B cell (primary cell): ENCODE results near the gene PUM1. TPM values are rescaled to one million over a fixed set of nuclear protein-coding genes. Genes with fewer than 3 reads are reported as not detected.
A peak's percentile ranks its signal among the peaks of the same experiment; 100 is the strongest.

Experiments
- ATAC-seq: fragments of 200-7000 bp; cut with Tn5 transposase; one replicate; pipeline ENCODE4 v1.10.0; 2021; ENCODE audit warnings: low read depth, mild to moderate bottlenecking, moderate number of reproducible peaks, moderate library complexity
- CTCF ChIA-PET: fragments of 350-600 bp; sonication (Branson Sonifier 250); formaldehyde crosslinking; loops from one replicate; lab custom pipeline; 2021; ENCODE audit warnings: antibody characterized with exemption, inconsistent platforms; lab: Charles Lee
- POLR2A ChIA-PET: fragments of 350-600 bp; sonication (Branson Sonifier 250); formaldehyde crosslinking; loops from one replicate; lab custom pipeline; 2021; ENCODE audit warnings: antibody characterized with exemption; lab: Charles Lee
- DNase-seq: peaks from one replicate; pipeline ENCODE4 v3.0.0; 2013
- H2AFZ ChIP-seq: 2 replicates; pipeline ENCODE4 v1.6.1; 2012; ENCODE audit warnings: mild to moderate bottlenecking, low read depth, low read length; ENCODE audit not compliant: insufficient read depth, poor library complexity, severe bottlenecking
- H3K27ac ChIP-seq, 2 donors: 1 replicate in 1 of 2; 2 replicates in 1 of 2; pipeline ENCODE4 v1.5.1; 2012 to 2013; ENCODE audit warnings: low read length in 2 of 2, mild to moderate bottlenecking in 2 of 2, moderate library complexity in 1 of 2
- H3K27me3 ChIP-seq, 4 experiments: fragments of 200-600 bp in 1 of 4; sonication (generic) in 1 of 4; replicated peaks in 1 of 4; 1 replicate in 2 of 4; 2 replicates in 2 of 4; pipeline versions ENCODE4 v1.6.1 to v1.7.0; 2013 to 2016; ENCODE audit warnings: low read length in 3 of 4, mild to moderate bottlenecking in 2 of 4, mixed read lengths in 1 of 4, moderate library complexity in 1 of 4; ENCODE audit not compliant: insufficient read depth in 4 of 4, control insufficient read depth in 3 of 4; ENCODE audit errors: control extremely low read depth in 1 of 4
- H3K36me3 ChIP-seq, 2 experiments: replicated peaks in 1 of 2; 1 replicate in 1 of 2; 2 replicates in 1 of 2; pipeline versions ENCODE4 v1.6.1 to v1.7.1; 2013; ENCODE audit warnings: low read length in 1 of 2; ENCODE audit not compliant: insufficient read depth in 2 of 2, control insufficient read depth in 1 of 2; ENCODE audit errors: control extremely low read depth in 1 of 2, extremely low read depth in 1 of 2
- H3K4me1 ChIP-seq, 2 donors: fragments of 200-600 bp in 1 of 2; sonication (generic) in 1 of 2; 1 replicate in 1 of 2; 2 replicates in 1 of 2; pipeline versions ENCODE4 v1.5.1 to v1.6.1; 2013 to 2017; ENCODE audit warnings: low read length in 2 of 2; ENCODE audit not compliant: control insufficient read depth in 2 of 2, insufficient read depth in 2 of 2
- H3K4me2 ChIP-seq: replicated peaks from 2 replicates; pipeline ENCODE3; 2012; ENCODE audit warnings: mild to moderate bottlenecking, low read depth, low read length; ENCODE audit not compliant: poor library complexity, severe bottlenecking
- H3K4me3 ChIP-seq, 5 experiments: fragments of 200-600 bp in 1 of 5; sonication (generic) in 1 of 5; 1 replicate in 3 of 5; 2 replicates in 2 of 5; pipeline versions ENCODE4 v1.5.1 to v1.7.0; 2011 to 2016; ENCODE audit warnings: low read length in 4 of 5, mild to moderate bottlenecking in 4 of 5, low read depth in 2 of 5, control low read depth in 1 of 5, moderate library complexity in 1 of 5; ENCODE audit not compliant: insufficient read depth in 1 of 5; ENCODE audit errors: control extremely low read depth in 1 of 5, extremely low read depth in 1 of 5
- H3K79me2 ChIP-seq: fragments of 200-600 bp; sonication (generic); one replicate; pipeline ENCODE4 v1.6.0; 2016; ENCODE audit warnings: low read length; ENCODE audit not compliant: control insufficient read depth, insufficient read depth
- H3K9ac ChIP-seq: fragments of 200-600 bp; sonication (generic); 2 replicates; pipeline ENCODE4 v1.6.1; 2017; ENCODE audit warnings: mild to moderate bottlenecking, low read length, moderate library complexity
- H3K9me3 ChIP-seq, 3 donors: one replicate each; pipeline versions ENCODE4 v1.6.1 to v1.7.1; 2013; ENCODE audit warnings: low read length in 2 of 3; ENCODE audit not compliant: control insufficient read depth in 2 of 3, insufficient read depth in 1 of 3; ENCODE audit errors: control extremely low read depth in 1 of 3
- H4K20me1 ChIP-seq: 2 replicates; pipeline ENCODE4 v1.6.0; 2012; ENCODE audit warnings: mild to moderate bottlenecking, low read length; ENCODE audit not compliant: insufficient read depth, control insufficient read depth, poor library complexity, severe bottlenecking
- H3K27ac Mint-ChIP-seq: one replicate; pipeline ENCODE4 v1.8.0; 2021; ENCODE audit warnings: mixed read lengths
- H3K27me3 Mint-ChIP-seq: one replicate; pipeline ENCODE4 v1.8.0; 2021; ENCODE audit warnings: mixed read lengths
- H3K4me1 Mint-ChIP-seq: one replicate; pipeline ENCODE4 v1.8.0; 2021; ENCODE audit warnings: mixed read lengths
- H3K4me3 Mint-ChIP-seq: one replicate; pipeline ENCODE4 v1.8.0; 2021; ENCODE audit warnings: mixed read lengths
- H3K9me3 Mint-ChIP-seq: one replicate; pipeline ENCODE4 v1.8.0; 2022; ENCODE audit warnings: mixed read lengths; ENCODE audit not compliant: insufficient read depth
- CTCF ChIP-seq: fragments of 200-600 bp; IDR thresholded peaks from one replicate; pipeline ENCODE4 v1.8.0; 2022; ENCODE audit warnings: antibody characterized with exemption, mild to moderate bottlenecking
- EZH2 ChIP-seq: IDR thresholded peaks from 2 replicates; pipeline ENCODE4 v1.6.1; 2012; ENCODE audit warnings: borderline replicate concordance, low read depth, mild to moderate bottlenecking, moderate library complexity, low read length; ENCODE audit not compliant: insufficient read depth, poor library complexity, severe bottlenecking
- WGBS: methylation state at CpG from one replicate; pipeline ENCODE4 v1.1.5; 2013; ENCODE audit warnings: missing lambda C conversion rate; ENCODE audit not compliant: insufficient coverage; 5-methylcytosine and 5-hydroxymethylcytosine counted together
- intact Hi-C: fragments of 100-400 bp; cut with micrococcal nuclease; formaldehyde crosslinking; loops from one replicate; pipeline ENCODE4 v1.10.0; 2022
- polyA plus RNA-seq: library from polyadenylated mRNA; depleted of rRNA; stranded (reverse); fragments of >200 nt; gene quantifications from 2 replicates; pipeline ENCODE4 v1.2.3, GENCODE V29; 2012
- total RNA-seq, 2 donors: library from RNA; stranded (reverse); fragments of 120-200 nt in 1 of 2; gene quantifications; 1 replicate in 1 of 2; 2 replicates in 1 of 2; pipeline versions ENCODE4 v1.2.3 to v1.2.4, GENCODE V29; 2013 to 2022

The PUM1 gene
- total and polyA plus RNA-seq, 2 donors (not counting 1 experiment from before 2014, with no cell fraction given): 52.8 to 177 TPM

GRCh38 chr1:31005198-31005597 is 60.3 kb downstream of the PUM1 start:
- Mint-ChIP-seq H3K9me3 (no peaks in the 10 kb centered on the region), H3K4me1 (peaks cover 40% of the 10 kb centered on the region), H3K27me3 (no peaks in the 10 kb centered on the region), H3K4me3 (no peak overlapping the region), H3K27ac (no peak overlapping the region)
- H3K9ac ChIP-seq: no peak overlapping the region
- peaks cover 88% of the 10 kb centered on the region for H3K79me2 ChIP-seq
- H3K4me1 ChIP-seq: peaks cover 5 to 9% of the 10 kb centered on the region in 2 donors
- intact Hi-C loops: no loop called here
- no peaks in the 10 kb centered on the region for H3K9me3 ChIP-seq
- no peak overlapping the region for H3K4me3 ChIP-seq
- ChIA-PET POLR2A (no interaction called here), CTCF (no interaction called here)
- no peaks in the 10 kb centered on the region for H3K27me3 ChIP-seq
- ATAC-seq (no peak), DNase-seq (no peak)
- no peak overlapping the region for H3K27ac ChIP-seq
- H3K4me2 ChIP-seq: no peak overlapping the region
- peaks cover 3 to 39% of the 10 kb centered on the region in 2 experiments for H3K36me3 ChIP-seq
- TF ChIP-seq EZH2 (no peak), CTCF (no peak)
- no CpG with 5 or more reads among the region's 3 CpGs for WGBS
- H2AFZ ChIP-seq: no peak overlapping the region
- peaks cover 64% of the 10 kb centered on the region for H4K20me1 ChIP-seq

- no peaks in the 10 kb centered on the region for H3K9me3 ChIP-seq
- H3K36me3 ChIP-seq: peaks cover 3 to 45% of the 10 kb centered on the region in 2 experiments
- DNase-seq (no peak), ATAC-seq (no peak)
- H3K27ac Mint-ChIP-seq: peak overlapping the region; percentile 6
- H3K27me3 ChIP-seq: no peaks in the 10 kb centered on the region
- no peak overlapping the region for H3K4me3 ChIP-seq
- ChIA-PET POLR2A (no interaction called here), CTCF (interaction anchor here (0.6 kb wide), 1 partner anchor 218 kb away, joined by 4 read pairs; no protein-coding TSS in a partner anchor)
- H3K4me1 Mint-ChIP-seq: peaks cover 36% of the 10 kb centered on the region
- H3K79me2 ChIP-seq: peaks cover 88% of the 10 kb centered on the region
- intact Hi-C loops: no loop called here
- no peaks in the 10 kb centered on the region for H3K9me3 Mint-ChIP-seq
- no peak overlapping the region for H2AFZ ChIP-seq
- peak overlapping the region in 1 of 2 donors; percentile 7 for H3K27ac ChIP-seq
- H3K9ac ChIP-seq: no peak overlapping the region
- H4K20me1 ChIP-seq: peaks cover 61% of the 10 kb centered on the region
- H3K4me2 ChIP-seq: no peak overlapping the region
- H3K4me3 Mint-ChIP-seq: no peak overlapping the region
- H3K27me3 Mint-ChIP-seq: no peaks in the 10 kb centered on the region
- H3K4me1 ChIP-seq: peaks cover 5 to 7% of the 10 kb centered on the region in 2 donors
- TF ChIP-seq CTCF: no peak
- TF ChIP-seq EZH2: no peak
Measured at GRCh38 chr1:31004231-31004621, 61.3 kb downstream of the PUM1 start.
